Measurements from ENCODE around the gene SPSB3.

SPSB3 gene

GRCh38 chr16:1782408-1783264, at the start of gene SPSB3, which contains the start of gene NUBP2:
Gene SPSB3 (minus strand): TSS chr16:1782571. CDS start chr16:1781483, 1,088 bp downstream.
Gene NUBP2 (plus strand): TSS chr16:1782960. CDS start chr16:1783021, 61 bp downstream.
- DNase-seq (ENCODE audit: extremely low read depth, low read depth): peak; percentile 100
- TF ChIP-seq CTCF (IDR thresholded peaks at IDR 0.05; ENCODE audit: low read depth, low read length): no peak

DNA sequence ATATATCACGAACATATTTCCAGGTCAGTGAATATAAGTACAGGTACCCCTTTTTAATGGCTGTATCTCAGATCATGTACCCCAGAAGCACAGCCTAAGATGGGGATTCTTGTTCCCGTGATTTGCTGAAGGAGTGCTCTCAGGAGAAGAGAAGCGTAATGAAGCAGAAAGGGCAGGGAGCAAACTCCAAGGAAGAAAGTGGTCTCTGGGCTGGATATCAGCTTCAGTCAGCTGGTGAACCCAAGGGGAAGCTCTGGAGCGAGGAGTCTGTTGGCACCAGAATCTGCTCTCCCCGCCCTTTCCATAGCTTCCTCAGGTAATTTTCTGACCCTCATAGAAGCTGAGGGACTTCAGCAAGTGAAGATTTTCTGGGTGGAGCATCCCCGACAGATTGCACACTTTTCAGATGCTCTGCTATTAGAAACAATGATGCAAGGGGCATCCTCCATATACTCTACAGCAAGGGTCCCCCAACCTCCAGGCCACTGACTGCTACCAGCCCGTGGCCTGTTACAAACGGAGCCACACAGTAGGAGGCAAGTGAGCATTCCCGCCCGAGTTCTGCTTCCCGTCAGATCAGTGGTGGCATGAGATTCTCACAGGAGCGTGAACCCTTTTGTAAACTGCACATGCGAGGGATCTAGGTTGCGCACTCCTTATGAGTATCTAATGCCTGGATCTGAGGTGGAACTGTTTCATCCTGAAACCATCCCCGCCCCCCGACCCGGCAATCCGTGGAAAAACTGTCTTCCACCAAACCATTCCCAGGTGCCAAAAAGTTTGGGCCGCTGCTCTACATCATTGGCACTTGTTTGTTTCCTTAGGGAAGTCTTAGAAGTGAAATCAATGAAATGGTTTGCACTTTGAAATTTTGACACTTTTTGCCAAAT, 49.1 kb upstream of the SPSB3 start:
- TF ChIP-seq CTCF (IDR thresholded peaks at IDR 0.05; ENCODE audit: low read depth, low read length): no peak
- DNase-seq (ENCODE audit: extremely low read depth, low read depth): no peak

DNA sequence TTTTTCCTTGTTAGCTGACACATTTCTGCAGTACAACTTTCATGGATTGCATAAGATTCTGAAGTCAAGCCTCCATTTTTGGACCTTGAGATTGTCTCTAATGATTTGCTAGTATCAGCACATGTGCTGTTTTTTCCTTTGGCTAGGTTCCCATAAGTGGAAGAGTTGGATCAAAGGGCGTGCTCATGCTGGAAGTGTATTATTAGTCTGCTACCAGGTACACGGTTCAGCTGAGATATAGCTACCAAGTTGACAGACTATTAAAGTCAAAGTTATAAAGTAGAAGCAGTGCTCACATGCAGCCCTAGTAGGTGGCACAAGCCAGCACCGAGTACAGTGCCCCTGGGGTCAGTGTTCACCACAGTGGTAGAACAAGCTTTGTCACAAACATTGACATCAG, 47.8 kb upstream of the SPSB3 start:
- TF ChIP-seq CTCF (IDR thresholded peaks at IDR 0.05; ENCODE audit: low read depth, low read length): no peak

GRCh38 chr16:1828645-1829410, 46.5 kb upstream of the SPSB3 start:
- DNase-seq (ENCODE audit: extremely low read depth, low read depth): no peak
- no peak for TF ChIP-seq CTCF (IDR thresholded peaks at IDR 0.05; ENCODE audit: low read depth, low read length)

More for the DNA sequence above, 47.8 kb upstream of the SPSB3 start:
- no peak for DNase-seq (ENCODE audit: extremely low read depth, low read depth)

- no peak for TF ChIP-seq CTCF (IDR thresholded peaks at IDR 0.05; ENCODE audit: low read depth, low read length)
- peak; percentile 90 for DNase-seq (ENCODE audit: extremely low read depth, low read depth)
These were observed 44.6 kb upstream of the SPSB3 start, which contains the start of the genes FAHD1 and HAGH for GRCh38 chr16:1826691-1827573. Gene FAHD1 (plus strand): TSS chr16:1827206. CDS start chr16:1827239, 33 bp downstream. Gene HAGH (minus strand): TSS chr16:1826825. CDS start chr16:1826787, 38 bp downstream.

Data from AG09319 (cell line).